ENCODE results near the gene PCDH1.

PCDH1 gene

GRCh38 chr5:141845371-141845851 lies 32.8 kb downstream of the PCDH1 start:
- TF ChIP-seq ZNF274 (IDR thresholded peaks at IDR 0.05; ENCODE audit: low read depth, low read length) (no peak), SUZ12 (IDR thresholded peaks at IDR 0.05; ENCODE audit: extremely low read depth, insufficient read depth, insufficient read length) (no peak), YY1 (IDR thresholded peaks at IDR 0.05; ENCODE audit: insufficient read depth, insufficient read length) (no peak)

GRCh38 chr5:141844414-141845097 lies 33.7 kb downstream of the PCDH1 start:
- peaks cover 25% of the 10 kb centered on the region for H3K4me1 ChIP-seq (ENCODE audit: insufficient read depth, insufficient read length)
- H3K9me3 ChIP-seq (ENCODE audit: insufficient read depth, low read length) = no peaks in the 10 kb centered on the region
- no peak for DNase-seq (ENCODE audit: low read depth, low spot score)
- no peak for TF ChIP-seq ZNF274 (IDR thresholded peaks at IDR 0.05; ENCODE audit: low read depth, low read length)
- TF ChIP-seq SUZ12 (IDR thresholded peaks at IDR 0.05; ENCODE audit: extremely low read depth, insufficient read depth, insufficient read length) = no peak
- no peak for TF ChIP-seq YY1 (IDR thresholded peaks at IDR 0.05; ENCODE audit: insufficient read depth, insufficient read length)
- H3K9ac ChIP-seq (ENCODE audit: insufficient read length, low read depth) = no peak overlapping the region
- no peaks in the 10 kb centered on the region for H3K36me3 ChIP-seq (ENCODE audit: insufficient read depth, insufficient read length, low read length)
- no peak overlapping the region for H3K4me3 ChIP-seq (ENCODE audit: insufficient read length, low read depth)
- no peaks in the 10 kb centered on the region for H3K27me3 ChIP-seq (ENCODE audit: insufficient read depth, insufficient read length)

More at GRCh38 chr5:141845371-141845851, 32.8 kb downstream of the PCDH1 start:
- H3K27me3 ChIP-seq (ENCODE audit: insufficient read depth, insufficient read length) = no peaks in the 10 kb centered on the region
- no peaks in the 10 kb centered on the region for H3K9me3 ChIP-seq (ENCODE audit: insufficient read depth, low read length)
- no peak for DNase-seq (ENCODE audit: low read depth, low spot score)
- H3K36me3 ChIP-seq (ENCODE audit: insufficient read depth, insufficient read length, low read length) = no peaks in the 10 kb centered on the region
- no peak overlapping the region for H3K4me3 ChIP-seq (ENCODE audit: insufficient read length, low read depth)
- H3K9ac ChIP-seq (ENCODE audit: insufficient read length, low read depth) = no peak overlapping the region
- H3K4me1 ChIP-seq (ENCODE audit: insufficient read depth, insufficient read length) = peaks cover 25% of the 10 kb centered on the region

GRCh38 chr5:141843156-141843927 lies 34.9 kb downstream of the PCDH1 start:
- Histone ChIP-seq H3K36me3 (ENCODE audit: insufficient read depth, insufficient read length, low read length) (no peaks in the 10 kb centered on the region), H3K4me3 (ENCODE audit: insufficient read length, low read depth) (no peak overlapping the region), H3K9me3 (ENCODE audit: insufficient read depth, low read length) (no peaks in the 10 kb centered on the region), H3K27me3 (ENCODE audit: insufficient read depth, insufficient read length) (no peaks in the 10 kb centered on the region), H3K9ac (ENCODE audit: insufficient read length, low read depth) (no peak overlapping the region), H3K4me1 (ENCODE audit: insufficient read depth, insufficient read length) (peaks cover 29% of the 10 kb centered on the region)
- no peak for DNase-seq (ENCODE audit: low read depth, low spot score)
- TF ChIP-seq ZNF274 (IDR thresholded peaks at IDR 0.05; ENCODE audit: low read depth, low read length) (no peak), SUZ12 (IDR thresholded peaks at IDR 0.05; ENCODE audit: extremely low read depth, insufficient read depth, insufficient read length) (no peak), YY1 (IDR thresholded peaks at IDR 0.05; ENCODE audit: insufficient read depth, insufficient read length) (no peak)

GRCh38 chr5:141841378-141842180 lies 36.6 kb downstream of the PCDH1 start:
- Histone ChIP-seq H3K4me3 (ENCODE audit: insufficient read length, low read depth) (no peak overlapping the region), H3K36me3 (ENCODE audit: insufficient read depth, insufficient read length, low read length) (no peaks in the 10 kb centered on the region), H3K4me1 (ENCODE audit: insufficient read depth, insufficient read length) (peaks cover 28% of the 10 kb centered on the region), H3K27me3 (ENCODE audit: insufficient read depth, insufficient read length) (no peaks in the 10 kb centered on the region), H3K9ac (ENCODE audit: insufficient read length, low read depth) (no peak overlapping the region), H3K9me3 (ENCODE audit: insufficient read depth, low read length) (no peaks in the 10 kb centered on the region)
- DNase-seq (ENCODE audit: low read depth, low spot score) = no peak
- TF ChIP-seq YY1 (IDR thresholded peaks at IDR 0.05; ENCODE audit: insufficient read depth, insufficient read length) (no peak), SUZ12 (IDR thresholded peaks at IDR 0.05; ENCODE audit: extremely low read depth, insufficient read depth, insufficient read length) (no peak), ZNF274 (IDR thresholded peaks at IDR 0.05; ENCODE audit: low read depth, low read length) (no peak)

- DNase-seq (ENCODE audit: low read depth, low spot score) = no peak
- H3K9me3 ChIP-seq (ENCODE audit: insufficient read depth, low read length) = no peaks in the 10 kb centered on the region
- peak overlapping the region; percentile 17 for H3K9ac ChIP-seq (ENCODE audit: insufficient read length, low read depth)
- no peaks in the 10 kb centered on the region for H3K36me3 ChIP-seq (ENCODE audit: insufficient read depth, insufficient read length, low read length)
- H3K4me3 ChIP-seq (ENCODE audit: insufficient read length, low read depth) = no peak overlapping the region
- no peaks in the 10 kb centered on the region for H3K27me3 ChIP-seq (ENCODE audit: insufficient read depth, insufficient read length)
- H3K4me1 ChIP-seq (ENCODE audit: insufficient read depth, insufficient read length) = peaks cover 27% of the 10 kb centered on the region
- TF ChIP-seq SUZ12 (IDR thresholded peaks at IDR 0.05; ENCODE audit: extremely low read depth, insufficient read depth, insufficient read length) (no peak), YY1 (IDR thresholded peaks at IDR 0.05; ENCODE audit: insufficient read depth, insufficient read length) (no peak), ZNF274 (IDR thresholded peaks at IDR 0.05; ENCODE audit: low read depth, low read length) (no peak)
Observed at GRCh38 chr5:141840826-141841360, 37.3 kb downstream of the PCDH1 start.

- DNase-seq (ENCODE audit: low read depth, low spot score) = no peak
Observed at GRCh38 chr5:141840280-141840812, 37.9 kb downstream of the PCDH1 start.

More at GRCh38 chr5:141840280-141840812, 37.9 kb downstream of the PCDH1 start:
- Histone ChIP-seq H3K4me1 (ENCODE audit: insufficient read depth, insufficient read length) (peaks cover 26% of the 10 kb centered on the region), H3K36me3 (ENCODE audit: insufficient read depth, insufficient read length, low read length) (no peaks in the 10 kb centered on the region), H3K9me3 (ENCODE audit: insufficient read depth, low read length) (no peaks in the 10 kb centered on the region), H3K4me3 (ENCODE audit: insufficient read length, low read depth) (no peak overlapping the region), H3K27me3 (ENCODE audit: insufficient read depth, insufficient read length) (no peaks in the 10 kb centered on the region), H3K9ac (ENCODE audit: insufficient read length, low read depth) (no peak overlapping the region)
- no peak for TF ChIP-seq YY1 (IDR thresholded peaks at IDR 0.05; ENCODE audit: insufficient read depth, insufficient read length)
- TF ChIP-seq ZNF274 (IDR thresholded peaks at IDR 0.05; ENCODE audit: low read depth, low read length) = no peak
- TF ChIP-seq SUZ12 (IDR thresholded peaks at IDR 0.05; ENCODE audit: extremely low read depth, insufficient read depth, insufficient read length) = no peak

Measured in NT2/D1 (cell line).